ENCODE data around the gene TMEM18.

Gene TMEM18

DNA sequence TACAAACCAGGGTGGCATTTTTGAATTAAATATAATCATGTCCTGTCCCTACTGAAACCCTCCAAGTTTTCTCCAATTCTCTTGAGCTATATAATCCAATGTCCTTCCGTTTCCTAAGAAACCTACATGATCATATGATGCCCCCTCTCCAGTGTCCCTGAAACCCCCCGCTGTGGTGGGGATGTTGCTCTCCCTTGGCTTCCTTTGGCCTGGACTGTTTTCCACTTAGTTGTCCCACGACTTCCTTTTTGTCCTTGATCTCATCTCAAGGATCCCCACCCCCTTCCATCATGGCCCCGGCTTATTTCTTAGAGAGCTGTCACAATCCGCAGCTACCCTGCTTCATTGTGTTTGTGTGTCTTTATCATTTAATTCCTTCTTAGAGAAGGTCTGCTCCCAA lies 43.8 kb downstream of the TMEM18 start:
- DNase-seq: no peak

DNA sequence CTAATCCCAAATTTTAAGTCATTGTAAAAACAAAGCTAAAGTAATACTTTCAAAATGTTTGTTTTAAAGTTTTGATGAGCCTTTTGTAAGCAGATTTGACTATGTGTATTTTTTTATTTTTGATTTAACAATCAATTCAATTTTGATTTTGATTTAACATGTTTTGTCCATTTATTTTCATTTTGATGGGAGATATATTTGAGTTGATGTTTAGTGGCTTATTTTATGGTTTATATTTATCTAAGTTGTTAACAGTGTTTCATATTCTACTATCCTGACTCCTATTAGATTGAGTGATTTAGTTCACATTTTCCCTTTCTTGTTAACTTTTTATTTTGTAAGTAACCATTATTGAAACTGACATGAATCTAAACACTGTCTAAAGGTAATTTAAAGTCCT lies 44.7 kb downstream of the TMEM18 start:
- no peak for DNase-seq

DNA sequence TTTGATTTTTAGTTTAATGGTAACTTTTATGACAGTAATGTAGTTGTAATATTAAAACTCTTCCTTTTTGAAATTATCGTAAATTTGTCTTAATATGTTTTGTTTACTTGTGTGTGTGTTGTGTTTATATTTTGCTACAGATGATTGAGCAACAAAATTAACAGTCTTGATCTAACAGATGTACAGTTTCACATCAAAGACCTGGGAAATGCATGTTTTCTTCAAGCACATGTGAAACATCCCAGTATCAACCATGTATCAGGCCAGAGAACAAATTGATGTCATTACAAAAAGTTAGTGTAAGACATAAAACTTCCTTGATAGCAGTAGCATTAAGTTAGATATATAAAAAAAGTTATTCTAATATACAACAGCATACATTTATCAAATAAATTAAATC lies 45.5 kb downstream of the TMEM18 start:
- no peak for DNase-seq

DNA sequence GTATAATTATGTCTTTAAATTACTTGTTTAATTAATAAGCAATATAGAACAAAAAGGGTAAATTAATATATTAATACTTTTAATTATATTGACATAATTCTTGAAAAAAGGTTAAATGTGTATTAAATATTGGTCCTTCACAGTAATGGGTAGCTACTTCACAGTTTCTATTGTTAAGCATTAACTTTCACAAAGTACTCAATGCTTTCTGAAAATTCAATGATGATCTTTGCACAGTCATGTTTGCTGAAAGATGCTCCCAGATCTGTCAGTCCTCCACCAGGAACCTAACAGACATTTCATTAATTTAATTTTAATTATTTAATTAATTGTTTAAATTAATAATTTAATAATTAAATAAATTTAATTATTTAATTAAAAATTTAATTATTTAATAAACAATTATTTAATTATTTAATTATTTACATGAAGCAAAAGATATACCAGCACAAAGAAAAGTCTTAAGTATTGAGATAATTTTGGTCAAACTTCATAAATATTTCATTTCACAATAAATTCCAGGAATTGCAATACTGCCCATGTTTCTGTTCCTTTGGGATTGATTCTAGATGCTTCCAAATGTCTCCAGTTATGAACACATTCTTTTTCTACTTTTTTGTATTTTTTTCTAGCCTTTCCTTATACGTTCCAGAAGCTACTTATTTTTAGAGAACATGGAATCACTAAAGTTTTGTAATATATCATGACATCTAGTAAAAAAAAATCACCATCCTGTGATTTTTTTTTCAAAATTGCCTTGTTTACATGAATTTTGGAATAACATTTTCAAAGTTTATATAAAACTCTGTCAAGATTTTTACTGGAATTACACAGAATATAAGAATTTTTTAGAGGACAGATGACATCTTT lies 46.5 kb downstream of the TMEM18 start:
- DNase-seq: no peak

DNA sequence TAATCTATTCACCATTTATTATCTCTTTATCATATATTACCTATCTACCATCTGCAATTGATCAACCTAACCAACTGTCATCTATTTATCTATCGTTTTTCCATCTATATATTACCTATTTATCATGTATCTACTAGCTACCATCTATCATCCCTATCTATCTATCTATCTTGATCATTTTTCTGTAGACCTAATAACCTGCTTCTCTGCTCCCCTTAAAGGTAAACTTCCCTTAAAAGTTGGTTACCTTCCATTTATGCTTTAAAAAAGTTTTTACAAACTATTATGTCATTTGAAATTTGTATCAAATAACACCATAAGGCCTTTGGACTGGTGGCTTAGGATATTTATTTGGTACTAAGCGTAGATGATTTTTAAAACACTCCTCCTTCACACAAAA lies 47.2 kb downstream of the TMEM18 start:
- DNase-seq: no peak

DNA sequence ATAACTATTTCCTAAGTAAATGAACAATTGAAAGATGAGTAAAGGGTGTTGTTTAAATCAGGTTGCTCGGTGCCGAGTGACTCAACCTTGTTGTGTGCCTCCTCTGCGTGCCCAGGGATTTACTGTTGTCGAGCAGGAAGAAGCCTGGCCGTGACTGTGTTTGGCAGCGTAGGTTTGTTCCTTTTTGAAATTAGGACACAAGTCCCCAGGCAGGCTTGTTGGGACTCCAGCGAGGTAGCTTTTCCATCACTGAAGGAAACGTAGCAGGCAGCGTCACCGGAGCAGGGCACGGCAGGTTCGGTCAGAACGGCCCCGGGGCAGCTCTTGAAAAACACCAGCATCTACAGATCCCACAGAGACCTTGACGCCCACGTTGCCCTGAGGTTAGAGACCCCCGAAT lies 48.6 kb downstream of the TMEM18 start:
- DNase-seq: no peak

DNA sequence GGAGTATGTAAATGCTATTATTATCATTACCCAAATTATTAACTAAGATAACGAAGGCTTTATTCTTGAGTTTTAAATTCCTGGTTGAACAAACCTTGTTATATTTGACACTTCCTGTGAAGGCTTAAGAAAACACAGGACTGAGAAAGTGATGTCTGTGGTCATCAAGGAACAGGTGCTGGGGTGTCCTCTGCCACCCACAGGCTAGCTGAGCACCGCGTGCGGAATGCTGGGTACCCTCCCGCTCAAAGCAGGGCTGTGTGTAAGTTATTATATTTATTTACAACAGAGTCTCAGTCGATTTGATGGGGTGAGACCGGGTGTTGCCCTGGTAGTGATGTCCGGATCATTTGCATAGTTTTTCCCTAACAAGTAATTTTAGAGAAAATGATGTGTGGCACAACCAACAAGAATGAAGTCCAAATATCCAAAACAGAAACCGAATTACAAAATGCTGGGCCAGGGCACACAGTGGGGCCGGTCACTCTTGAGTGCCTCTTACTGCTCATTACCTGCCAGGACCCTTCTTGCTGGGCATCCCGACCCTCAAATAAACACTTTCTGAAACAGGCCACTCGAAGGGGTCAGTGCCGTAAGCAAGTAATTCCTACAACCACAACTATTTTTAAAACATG lies 49.2 kb downstream of the TMEM18 start:
- no peak for DNase-seq

DNA sequence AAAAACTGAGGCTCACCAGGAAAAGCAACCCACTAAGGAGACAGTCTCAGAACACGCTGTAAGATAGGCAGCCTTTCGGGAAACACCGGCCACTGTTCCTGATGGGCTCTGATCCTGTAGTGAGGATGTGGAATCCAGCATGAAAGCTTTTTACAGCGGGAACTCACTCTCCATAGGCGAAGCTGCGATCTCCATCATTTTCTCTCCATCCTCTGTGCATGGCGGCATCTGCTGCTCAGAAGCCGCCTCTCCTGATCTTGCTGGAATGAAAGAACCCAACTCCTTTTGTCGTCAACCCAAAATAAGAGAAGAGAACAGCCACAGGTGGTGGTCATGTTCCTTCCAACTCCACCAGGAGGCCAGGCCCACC lies 49.9 kb downstream of the TMEM18 start:
- DNase-seq: no peak

DNA sequence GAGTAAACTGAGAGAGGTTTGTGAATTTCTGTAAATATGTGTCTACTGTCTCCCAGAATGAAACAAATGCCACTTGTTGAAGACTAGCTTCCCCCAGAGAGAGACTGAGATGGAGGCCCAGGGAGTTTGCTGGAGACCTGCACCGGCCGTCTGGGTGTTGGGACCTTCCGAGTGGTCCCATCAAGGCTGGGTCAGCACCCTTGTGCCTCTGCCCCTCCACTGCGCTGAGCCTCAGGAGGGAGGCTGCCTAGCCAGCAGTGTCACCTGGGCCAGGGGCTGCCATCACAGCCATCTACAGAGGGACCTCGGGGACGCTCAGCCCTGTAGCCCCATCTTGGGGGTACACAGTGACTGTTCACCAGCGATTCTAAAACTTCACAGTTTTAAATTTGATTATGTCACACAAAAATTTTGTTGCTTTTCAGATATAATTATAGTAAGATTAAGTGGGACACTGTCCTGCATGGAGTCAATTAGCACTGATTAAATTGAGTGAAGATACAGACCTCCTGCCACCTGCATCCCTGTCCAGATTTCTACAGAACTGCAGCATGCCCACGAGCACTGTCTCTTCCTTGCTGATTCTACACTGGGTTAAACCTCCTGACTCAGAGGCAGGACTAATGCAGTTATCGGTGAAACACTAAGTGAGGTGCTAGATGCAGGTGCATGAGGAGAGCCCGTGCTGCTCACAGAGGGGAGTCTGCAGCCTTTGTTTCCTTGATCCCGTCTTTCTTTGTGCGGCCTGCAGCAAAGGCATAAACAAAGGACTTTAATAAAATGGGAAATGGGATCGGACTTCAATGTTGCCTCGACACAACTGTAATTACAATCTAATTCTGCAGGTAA lies 50.5 kb downstream of the TMEM18 start:
- no peak for DNase-seq

DNA sequence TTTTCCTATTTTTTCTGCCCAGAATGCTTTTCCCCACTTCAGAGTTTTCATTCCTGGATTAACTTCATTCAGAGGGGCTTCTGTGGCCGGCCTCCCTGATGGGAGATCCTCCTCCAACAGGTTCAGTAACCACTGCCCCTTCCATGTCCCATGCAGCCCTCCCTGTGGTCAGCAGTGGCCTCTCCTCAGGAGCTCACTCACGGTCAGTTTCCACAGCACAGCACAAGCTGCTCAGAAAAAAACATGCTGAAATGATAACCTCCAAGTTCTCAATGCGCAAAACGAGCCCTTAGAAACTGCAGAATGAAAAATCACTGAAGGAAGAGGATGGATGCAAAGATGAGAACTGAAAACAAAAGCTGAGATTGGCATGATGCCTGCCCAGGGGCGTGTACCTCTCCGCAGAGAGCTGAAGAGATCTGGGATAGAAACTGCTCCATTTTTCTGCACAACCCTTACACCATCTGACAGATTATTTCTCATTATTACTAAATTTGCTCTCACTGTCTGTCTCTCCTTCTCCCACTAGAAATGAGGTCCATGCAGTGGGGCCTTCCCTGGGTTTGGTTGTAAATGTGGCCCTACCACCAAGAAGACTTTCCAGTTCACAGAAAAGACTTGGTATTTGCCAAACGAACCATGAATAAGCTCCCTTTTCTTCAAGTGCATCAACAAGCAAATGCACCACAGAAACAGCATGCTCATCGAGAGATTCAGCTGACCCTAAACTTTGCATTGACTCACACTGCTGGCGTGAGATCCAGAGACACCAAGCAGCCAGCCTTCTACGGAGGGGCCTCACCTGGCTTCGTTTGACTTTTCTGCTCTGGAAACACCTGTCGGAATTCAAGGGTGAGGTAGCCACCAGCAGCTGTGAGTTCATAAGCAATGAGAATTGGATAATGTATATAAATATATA lies 51.5 kb downstream of the TMEM18 start:
- no peak for DNase-seq

DNA sequence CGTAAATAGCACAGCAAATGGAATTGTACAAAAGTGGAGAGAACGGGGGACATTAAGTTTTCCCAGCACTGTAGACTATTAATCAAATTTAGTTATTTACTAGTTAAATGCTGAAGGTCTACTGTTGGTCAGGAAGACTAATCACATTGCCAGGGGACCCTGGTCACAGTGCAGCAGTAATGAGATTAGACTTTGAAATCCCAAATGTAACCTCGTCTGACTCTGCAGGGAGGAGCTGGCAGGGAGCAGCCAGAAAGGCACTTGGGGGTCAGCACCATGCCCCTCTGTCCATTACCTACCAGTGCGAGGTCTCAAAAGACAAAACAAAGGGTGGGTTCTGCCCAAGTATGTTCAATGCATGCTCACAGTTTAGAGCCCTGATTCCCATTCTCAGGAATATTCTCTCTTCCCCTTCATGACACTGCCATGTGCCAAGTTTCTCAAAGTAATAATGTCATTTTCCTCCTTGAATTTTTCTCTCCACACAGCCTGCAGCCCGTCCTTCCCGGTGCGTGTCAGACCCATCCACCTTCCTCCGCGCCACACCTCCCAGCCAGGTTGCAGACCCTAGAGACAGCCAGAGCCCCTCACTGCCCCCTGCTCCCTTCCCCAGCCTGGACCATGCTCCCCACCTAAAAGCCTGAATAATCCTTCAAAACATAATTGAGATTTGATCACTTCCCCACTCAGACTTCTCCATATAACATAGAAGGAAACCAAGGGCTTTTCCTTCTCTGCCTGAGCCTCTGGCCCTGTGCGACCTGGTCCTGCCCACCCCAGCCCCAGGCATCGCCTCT lies 52.5 kb downstream of the TMEM18 start:
- DNase-seq: no peak

DNA sequence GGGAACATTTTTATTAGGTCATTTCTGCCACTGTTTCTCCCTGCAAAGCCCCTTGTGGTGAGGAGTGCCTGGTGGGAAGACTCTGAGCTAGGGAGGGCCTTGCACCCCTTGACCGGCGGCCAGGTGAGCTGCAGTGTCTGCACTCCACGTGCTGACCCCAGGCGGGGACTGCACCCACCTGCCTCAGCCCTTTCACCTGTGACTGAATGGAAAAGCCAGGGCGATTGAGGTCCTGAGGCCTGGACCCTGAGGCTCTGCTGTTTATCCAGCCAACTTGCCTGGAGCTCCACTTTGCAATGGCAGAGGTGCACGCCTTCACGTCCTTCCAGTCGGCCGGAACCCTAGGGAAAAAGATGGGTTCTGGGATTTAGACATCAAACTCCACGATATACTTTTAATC lies 53.1 kb downstream of the TMEM18 start:
- DNase-seq: no peak

DNA sequence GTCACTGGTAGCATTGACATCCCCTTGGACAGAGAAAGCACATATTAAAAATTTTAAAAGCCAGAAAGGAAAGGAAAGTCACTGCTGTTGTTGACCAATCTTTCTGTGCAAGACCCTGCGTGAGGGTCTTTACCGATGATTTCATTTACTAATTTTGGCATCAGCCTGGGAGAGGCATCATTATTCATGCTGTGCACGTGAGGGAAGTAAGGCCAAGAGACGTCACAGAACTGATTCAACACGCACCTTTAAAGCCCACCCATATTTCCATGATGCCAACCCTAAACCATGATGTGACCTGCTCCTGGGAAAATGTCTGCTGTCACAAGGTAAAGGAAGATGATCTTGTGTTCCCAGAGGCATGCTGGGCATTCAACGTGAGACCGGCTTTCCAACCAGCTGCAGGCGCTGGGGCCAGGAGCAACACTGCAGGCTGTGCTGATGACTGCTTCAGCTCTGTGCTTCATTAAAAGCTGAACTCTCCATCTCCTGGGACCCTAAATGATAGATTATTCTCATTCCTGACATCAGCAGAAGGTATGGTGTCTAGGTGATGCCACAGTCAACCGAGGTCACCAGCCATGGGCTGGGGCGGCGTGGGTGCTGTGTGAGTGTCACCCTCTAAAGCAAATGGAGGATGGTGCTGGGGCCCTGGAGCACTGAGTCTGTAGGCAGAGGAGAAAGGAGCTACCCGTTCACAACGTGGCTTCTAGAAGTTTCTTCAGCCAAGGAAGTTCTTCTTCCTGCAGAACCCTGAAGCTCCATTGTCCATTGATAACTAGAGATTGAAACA lies 53.9 kb downstream of the TMEM18 start:
- no peak for DNase-seq

DNA sequence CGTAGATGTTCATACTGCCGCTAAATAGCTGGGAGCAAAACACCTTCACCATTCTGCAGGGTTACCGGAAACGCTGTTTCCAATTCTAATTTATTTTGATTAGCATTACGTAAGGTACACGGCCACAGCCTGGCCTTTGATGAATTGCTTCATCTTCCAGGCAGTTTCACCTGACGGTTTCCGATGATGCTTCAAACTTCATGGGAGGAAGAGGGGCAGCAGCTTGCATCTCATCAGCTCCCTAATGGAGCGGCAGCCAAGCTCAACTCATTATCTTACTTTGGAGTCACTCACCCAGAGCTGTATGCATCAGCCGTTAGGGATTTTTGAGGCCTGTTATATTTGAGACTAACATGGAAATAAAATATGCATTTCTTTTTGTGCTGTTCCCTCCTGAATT lies 54.8 kb downstream of the TMEM18 start:
- no peak for DNase-seq

DNA sequence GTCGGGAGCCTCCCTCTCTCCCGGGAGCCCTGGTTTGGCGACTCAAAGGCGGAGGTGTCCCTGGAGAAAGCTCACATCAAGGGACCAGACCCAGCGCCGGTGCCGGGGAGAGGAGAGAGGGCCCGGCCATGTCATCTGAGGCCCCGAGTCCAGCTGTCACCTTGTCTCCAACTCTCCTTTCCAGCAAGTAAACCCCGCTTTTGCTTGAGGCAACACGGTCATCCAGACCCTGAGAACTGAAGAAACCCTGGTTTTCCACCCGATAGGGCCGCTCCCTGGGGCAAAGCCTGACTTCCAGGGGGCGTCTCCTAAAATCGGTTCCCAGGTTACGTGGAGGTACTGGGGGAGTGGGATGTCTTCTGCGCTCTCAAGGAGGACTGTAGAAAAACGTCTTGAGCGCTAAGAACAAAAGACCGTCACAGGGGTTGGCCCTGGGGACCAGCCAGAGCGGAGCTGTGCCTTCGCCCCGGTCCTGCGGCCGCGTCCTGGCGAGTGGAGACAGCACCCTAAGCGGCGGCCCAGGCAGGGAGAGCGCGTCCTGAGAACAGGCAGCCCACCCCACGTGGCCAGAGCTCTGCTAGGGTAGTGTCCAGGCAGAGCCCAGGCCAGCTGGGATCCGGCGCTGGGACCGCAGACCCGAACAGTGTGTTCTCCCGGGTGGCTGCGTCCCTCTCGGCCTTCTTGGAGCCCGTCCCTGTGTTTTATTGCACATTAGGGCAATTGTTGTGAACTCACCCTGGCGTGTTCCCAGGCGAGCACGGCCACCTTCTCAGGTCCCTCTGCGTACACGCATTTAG lies 55.7 kb downstream of the TMEM18 start:
- DNase-seq: no peak

DNA sequence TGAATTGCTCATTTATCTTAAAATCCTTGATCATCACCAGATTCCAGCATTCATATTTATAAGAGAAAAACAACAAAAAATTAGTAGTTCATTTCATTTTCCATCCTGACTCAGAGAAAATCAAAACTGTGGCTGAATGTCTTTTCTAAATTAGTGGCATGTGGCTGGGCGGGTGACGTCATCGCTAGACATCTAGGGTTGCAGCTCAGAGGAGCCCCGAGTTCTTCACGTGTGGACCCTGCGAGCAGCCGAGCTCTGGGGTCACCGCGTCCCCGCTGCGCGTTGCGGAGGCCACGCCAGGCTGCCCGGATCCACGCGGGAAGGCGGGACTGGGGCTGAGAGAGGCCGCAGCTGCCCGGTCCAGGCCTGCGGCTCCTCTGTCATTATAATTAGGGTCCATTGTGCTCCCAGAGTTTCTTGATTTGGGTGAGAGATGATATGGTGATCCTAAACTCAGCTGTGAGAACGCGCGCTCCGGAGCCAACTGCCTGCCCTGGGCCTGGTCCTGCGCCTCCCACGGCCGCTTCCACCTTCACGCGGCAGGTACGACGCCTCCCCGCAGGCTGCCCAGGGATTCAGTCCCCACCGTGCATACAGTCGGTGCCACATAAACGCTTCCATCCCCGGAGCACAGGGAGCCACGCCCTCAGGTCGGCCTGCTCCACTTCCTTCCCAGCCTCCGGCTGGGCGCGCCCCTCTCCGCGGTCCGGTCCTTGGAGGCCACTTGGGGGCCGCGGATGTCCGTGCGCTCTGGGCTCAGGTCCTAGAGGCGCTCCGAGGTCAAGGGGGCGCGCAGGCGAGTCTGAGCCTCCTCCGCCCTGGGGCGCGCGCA lies 56.5 kb downstream of the TMEM18 start:
- DNase-seq: no peak

DNA sequence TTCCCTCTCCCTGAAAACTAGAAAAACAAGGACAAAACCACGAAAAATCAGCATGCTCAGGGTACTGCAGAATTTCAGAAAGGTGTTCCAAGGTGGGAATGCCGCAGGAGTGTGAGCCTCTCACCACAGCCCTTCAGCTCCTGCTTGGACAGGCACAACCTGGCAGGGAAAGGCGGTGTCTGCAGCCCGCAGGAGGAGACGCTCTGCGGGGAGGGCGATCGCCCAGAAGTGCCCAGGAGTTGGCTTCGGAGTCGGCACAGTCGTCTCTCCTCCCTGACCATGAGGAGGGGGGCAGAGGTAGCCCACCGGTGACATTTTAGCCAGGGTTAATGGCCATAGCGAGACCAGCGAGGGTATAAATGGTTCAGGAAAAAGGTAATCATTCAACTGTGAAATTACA lies 57.2 kb downstream of the TMEM18 start:
- DNase-seq: no peak

DNA sequence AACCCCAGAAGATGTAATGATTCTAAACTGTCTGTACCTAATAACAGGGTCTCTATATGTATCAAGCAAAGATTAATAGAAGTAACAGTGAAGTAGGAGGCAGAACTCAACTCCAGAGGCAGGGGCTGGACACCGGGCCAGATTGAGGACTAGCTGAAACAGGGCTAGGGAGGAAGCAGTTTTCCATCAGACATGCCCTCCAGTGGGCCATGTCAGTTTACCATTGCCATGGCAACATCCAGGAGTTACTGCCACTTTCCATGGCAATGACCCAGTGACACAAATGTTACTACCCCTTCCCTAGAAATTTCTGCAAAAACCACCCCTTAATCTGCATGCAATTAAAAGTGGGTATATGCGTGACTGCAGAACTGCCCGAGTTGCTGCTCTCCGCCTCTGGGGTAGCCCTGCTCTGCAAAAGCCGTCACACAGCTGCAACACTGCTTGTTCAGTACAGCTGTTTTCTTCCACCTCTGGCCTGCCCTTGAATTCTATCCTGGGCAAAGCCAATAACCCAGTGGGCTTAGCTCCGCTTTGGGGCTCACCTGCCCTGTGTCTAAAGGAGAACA lies 58.7 kb downstream of the TMEM18 start:
- no peak for DNase-seq

DNA sequence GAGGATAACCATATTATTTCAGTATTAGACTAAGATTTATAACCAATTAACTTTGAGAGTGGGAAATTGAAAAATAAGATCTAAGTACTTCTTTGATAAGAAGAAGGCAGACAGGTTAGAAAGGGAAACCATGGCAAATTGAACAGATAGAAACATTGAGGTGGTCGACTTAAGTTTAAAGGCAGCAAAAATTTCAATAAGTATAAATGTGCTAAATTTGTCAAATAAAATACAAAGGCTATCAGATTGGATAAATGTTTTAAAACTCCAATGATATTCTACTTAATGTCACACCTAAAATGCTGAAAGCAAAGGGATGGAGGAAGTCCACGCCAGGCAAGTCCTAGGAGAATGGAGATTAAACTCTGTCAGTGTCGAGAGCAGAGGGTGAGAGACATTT lies 59.2 kb downstream of the TMEM18 start:
- DNase-seq: no peak

Measured in stimulated activated CD4-positive, alpha-beta T cell treated with anti-CD3 and anti-CD28 coated beads, Interleukin-4, amount 100 ng/mL, for 4 hours (primary cell).